Small intestine (tissue), 7 donors: ENCODE data around the gene VPS13C. TPM values are rescaled to one million over a fixed set of nuclear protein-coding genes. Genes with fewer than 3 reads are reported as not detected.

Source experiments
- DNase-seq, 2 donors: peaks; one replicate each; pipeline versions ENCODE4 v3.0.0 to v3.0.0-alpha.2; 2013
- FAIRE-seq: peaks from 2 replicates; lab custom pipeline; 2012; peaks lifted over from hg19 to GRCh38; lab: Jason Lieb, UNC
- H3K27ac ChIP-seq, 3 donors: one replicate each; pipeline ENCODE4 v1.5.1; 2013; ENCODE audit warnings: low read length in 2 of 3, mild to moderate bottlenecking in 2 of 3, control low read depth in 1 of 3, inconsistent platforms in 1 of 3, low read depth in 1 of 3, moderate library complexity in 1 of 3
- H3K27me3 ChIP-seq, 3 donors: one replicate each; pipeline ENCODE4 v1.6.1; 2013; ENCODE audit warnings: low read length in 3 of 3, inconsistent platforms in 1 of 3; ENCODE audit not compliant: control insufficient read depth in 3 of 3, insufficient read depth in 3 of 3
- H3K36me3 ChIP-seq, 3 donors: one replicate each; pipeline ENCODE4 v1.6.1; 2013; ENCODE audit warnings: low read length in 3 of 3, inconsistent platforms in 1 of 3, low read depth in 1 of 3, mild to moderate bottlenecking in 1 of 3, moderate library complexity in 1 of 3; ENCODE audit not compliant: control insufficient read depth in 3 of 3, insufficient read depth in 2 of 3
- H3K4me1 ChIP-seq, 3 donors: one replicate each; pipeline ENCODE4 v1.6.1; 2013; ENCODE audit warnings: low read length in 2 of 3, inconsistent platforms in 1 of 3, low read depth in 1 of 3, mild to moderate bottlenecking in 1 of 3, moderate library complexity in 1 of 3; ENCODE audit not compliant: control insufficient read depth in 3 of 3, insufficient read depth in 2 of 3
- H3K4me3 ChIP-seq, 3 donors: one replicate each; pipeline ENCODE4 v1.5.1; 2013; ENCODE audit warnings: low read length in 3 of 3, control low read depth in 1 of 3, inconsistent platforms in 1 of 3, low read depth in 1 of 3, mild to moderate bottlenecking in 1 of 3, moderate library complexity in 1 of 3
- H3K9me3 ChIP-seq, 2 donors: one replicate each; pipeline ENCODE4 v1.6.1; 2013; ENCODE audit warnings: low read depth in 1 of 2, low read length in 1 of 2; ENCODE audit not compliant: control insufficient read depth in 2 of 2, insufficient read depth in 1 of 2
- WGBS, 3 donors: extraction: QIAGEN DNeasy Blood & Tissue Kit; methylation state at CpG; one replicate each; pipeline ENCODE4 v1.1.7; 2013; 5-methylcytosine and 5-hydroxymethylcytosine counted together
- polyA plus RNA-seq, 4 donors: library from polyadenylated mRNA; stranded (reverse) in 3 of 4; unstranded in 1 of 4; fragments of 200-250 nt in 3 of 4; fragments of 120-200 nt in 1 of 4; gene quantifications; one replicate each; pipeline versions ENCODE4 v1.2.1 to v1.2.3, GENCODE V29; 2013
- donor health status: healthy with polysubstance abuse.
- donor health status: control.
- donor health status: control.
- donor health status: Bipolar disorder and iron deficiency.
- donor health status: healthy.

VPS13C gene
- polyA plus RNA-seq, 4 donors, result 7.3 to 49.2 (median 11.6) TPM

DNA sequence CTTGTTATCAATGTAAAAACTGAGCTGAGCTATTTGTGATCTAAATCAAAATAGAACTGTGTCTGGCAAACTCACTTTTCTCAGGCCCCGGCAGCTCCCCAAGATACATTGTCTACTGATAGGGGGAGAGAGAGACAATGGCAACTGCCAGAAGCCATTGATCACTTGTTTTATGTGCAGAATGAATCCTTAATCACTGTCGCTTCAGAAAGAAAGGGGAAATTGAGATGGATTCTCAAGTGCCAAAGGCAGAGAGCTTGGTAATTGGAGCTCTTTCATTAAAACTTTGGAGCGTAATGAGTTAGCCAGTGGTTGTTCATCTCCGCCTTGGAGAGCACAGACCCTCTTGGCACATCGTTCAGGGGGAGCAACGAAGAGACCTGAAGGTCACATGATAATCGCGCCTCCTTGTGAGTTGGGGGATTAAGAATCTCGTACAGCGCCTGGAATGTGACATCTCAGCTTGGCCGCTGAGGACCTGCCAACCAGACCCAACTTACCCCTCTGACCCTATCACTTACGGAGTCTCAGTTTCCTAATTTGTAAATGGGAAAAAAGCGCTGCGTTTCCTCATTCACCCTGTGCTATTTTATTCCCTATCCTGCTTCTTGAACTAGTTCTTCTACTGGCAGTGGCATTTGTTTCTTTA, 252.8 kb downstream of the VPS13C start:
- H3K27ac ChIP-seq, result no peak overlapping the region
- DNase-seq (no peak), FAIRE-seq (no peak)
- H3K4me3 ChIP-seq, result no peak overlapping the region
- no peaks in the 10 kb centered on the region for H3K9me3 ChIP-seq
- H3K4me1 ChIP-seq, result no peaks in the 10 kb centered on the region
- peaks cover 0 to 1% (median 0%) of the 10 kb centered on the region in 3 donors for H3K27me3 ChIP-seq
- no peaks in the 10 kb centered on the region for H3K36me3 ChIP-seq
- 87 to 89% (median 88%) methylated on average over 14 of the region's 14 CpGs for WGBS, 3 donors

Other genes starting within 250 kb of the VPS13C start
- gene C2CD4A, start 6.5 kb upstream of the VPS13C start, polyA plus RNA-seq, result 1 to 10 TPM in 2 of 4 donors, not detected in 2; 1.0 to 2.3 TPM
- 1 to 10 TPM in 3 of 4 donors, not detected in 1; 1.4 to 3.7 (median 3.2) TPM for gene C2CD4B, start 104.8 kb upstream of the VPS13C start, polyA plus RNA-seq